ENCODE data around the gene SLC39A7. TPM values are rescaled to one million over a fixed set of nuclear protein-coding genes. Genes with fewer than 3 reads are reported as not detected.

Gene SLC39A7
- total RNA-seq, 4 donors from 2014 or later = 21.9 to 45.4 (median 26.2) TPM

DNA sequence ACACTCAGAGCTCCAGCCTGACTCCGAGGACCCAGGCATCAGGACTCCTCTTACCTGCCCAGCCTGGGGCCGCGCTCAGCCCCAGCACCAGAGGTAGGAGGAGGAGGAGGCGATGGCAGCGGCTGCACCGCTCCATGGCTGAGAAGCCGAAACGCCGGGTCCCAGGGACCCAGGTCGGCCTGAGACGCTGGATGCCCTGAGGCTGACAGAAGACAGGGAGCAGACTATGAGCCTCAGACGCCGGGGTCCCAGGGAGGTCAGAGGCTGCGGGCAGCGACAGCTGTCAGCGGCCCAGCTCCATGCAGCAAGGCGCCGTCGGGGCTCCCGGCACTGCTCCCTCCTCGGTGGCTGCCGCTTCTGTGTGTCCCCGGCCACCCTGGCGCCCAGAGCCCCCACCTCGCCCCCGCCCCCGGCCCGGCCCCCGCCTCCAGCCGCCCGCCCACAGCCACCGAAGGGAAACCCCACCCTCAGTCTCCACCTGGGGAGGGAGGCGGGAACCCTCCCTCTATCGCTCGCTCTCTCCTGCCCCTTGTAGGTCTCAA lies 8.5 kb upstream of the SLC39A7 start, which contains the start of gene COL11A2:
TSS of gene COL11A2 (minus strand) at position 363 of the 542 bp plus-strand sequence. CDS start at position 136, 227 bp downstream.
- Histone ChIP-seq H3K9me3 (no peaks in the 10 kb centered on the region), H3K4me1 (peaks cover 18 to 20% of the 10 kb centered on the region in 2 donors), H3K27me3 (no peaks in the 10 kb centered on the region), H3K4me3 (peak within 1 kb of the TSS; percentile 56 to 71 (median 58)), H3K27ac (peak within 1 kb of the TSS; percentile 56 to 77 (median 65)), H3K36me3 (peaks cover 0 to 28% of the 10 kb centered on the region in 2 donors)
- in situ Hi-C loops (cut with MboI; ENCODE audit: low sequenced_read_pairs in 4 of 4) = loop anchor here in 1 of 4 donors (10.0 kb wide), 1 partner anchor 53 kb away; no protein-coding TSS in a partner anchor
- ATAC-seq (no peak), DNase-seq (no peak)
- TF ChIP-seq, protein P1, sequence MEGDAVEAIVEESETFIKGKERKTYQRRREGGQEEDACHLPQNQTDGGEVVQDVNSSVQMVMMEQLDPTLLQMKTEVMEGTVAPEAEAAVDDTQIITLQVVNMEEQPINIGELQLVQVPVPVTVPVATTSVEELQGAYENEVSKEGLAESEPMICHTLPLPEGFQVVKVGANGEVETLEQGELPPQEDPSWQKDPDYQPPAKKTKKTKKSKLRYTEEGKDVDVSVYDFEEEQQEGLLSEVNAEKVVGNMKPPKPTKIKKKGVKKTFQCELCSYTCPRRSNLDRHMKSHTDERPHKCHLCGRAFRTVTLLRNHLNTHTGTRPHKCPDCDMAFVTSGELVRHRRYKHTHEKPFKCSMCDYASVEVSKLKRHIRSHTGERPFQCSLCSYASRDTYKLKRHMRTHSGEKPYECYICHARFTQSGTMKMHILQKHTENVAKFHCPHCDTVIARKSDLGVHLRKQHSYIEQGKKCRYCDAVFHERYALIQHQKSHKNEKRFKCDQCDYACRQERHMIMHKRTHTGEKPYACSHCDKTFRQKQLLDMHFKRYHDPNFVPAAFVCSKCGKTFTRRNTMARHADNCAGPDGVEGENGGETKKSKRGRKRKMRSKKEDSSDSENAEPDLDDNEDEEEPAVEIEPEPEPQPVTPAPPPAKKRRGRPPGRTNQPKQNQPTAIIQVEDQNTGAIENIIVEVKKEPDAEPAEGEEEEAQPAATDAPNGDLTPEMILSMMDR (IDR thresholded peaks at IDR 0.05 in 4 of 5, conservative IDR thresholded peaks at IDR 0.05 in 1 of 5) = no peak
- no peak for TF ChIP-seq POLR2A (IDR thresholded peaks at IDR 0.05)
- intact Hi-C loops (cut with DNase I; ENCODE audit: low total_unique reads) = no loop called here

DNA sequence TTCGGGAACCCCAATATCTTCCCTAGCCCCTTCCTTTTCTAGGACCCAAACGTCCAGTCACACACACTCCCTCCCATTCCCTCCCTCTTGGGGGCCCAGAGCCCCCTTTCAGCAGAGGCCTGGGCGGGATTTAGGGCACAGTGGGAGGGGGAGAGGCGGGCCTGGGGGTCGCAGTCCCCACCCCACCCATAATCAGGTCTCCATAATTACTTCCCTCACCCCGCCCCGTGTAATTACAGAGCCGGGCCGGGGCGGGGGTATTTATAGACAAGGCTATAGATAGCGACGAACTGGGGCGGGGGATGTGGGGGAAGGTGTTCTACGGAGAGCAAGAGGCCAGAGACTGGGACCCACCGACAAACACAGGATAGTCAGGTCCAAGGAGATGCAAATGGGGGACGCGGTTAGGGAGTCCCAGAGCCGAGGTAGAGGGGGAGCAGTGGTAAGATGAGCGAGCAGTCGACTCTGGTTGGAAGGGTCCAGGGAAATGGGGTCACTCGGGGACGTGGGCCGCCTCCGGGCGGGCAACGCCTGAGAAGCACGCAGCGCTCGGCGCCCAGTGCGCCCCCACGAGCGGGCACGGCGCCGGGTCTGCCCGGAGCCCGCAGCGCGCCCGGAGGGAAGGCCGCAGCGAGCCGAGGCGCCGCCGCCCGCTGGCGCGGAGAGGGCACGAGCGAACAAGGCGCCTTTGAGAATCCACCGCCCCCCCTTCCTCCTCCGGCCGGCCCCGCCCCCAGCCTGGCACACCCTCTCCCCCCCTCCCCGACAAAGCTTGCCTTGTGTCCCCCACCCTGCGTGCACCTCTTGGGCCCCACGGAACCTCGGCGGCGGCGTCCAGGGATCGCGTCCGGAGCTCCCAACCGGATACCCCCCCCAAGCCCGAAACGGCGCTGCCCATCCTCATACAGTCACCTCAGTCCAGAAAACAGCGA lies 7.7 kb upstream of the SLC39A7 start:
- no peak for TF ChIP-seq POLR2A (IDR thresholded peaks at IDR 0.05)
- TF ChIP-seq, protein P1 (IDR thresholded peaks at IDR 0.05 in 4 of 5, conservative IDR thresholded peaks at IDR 0.05 in 1 of 5) = no peak

DNA sequence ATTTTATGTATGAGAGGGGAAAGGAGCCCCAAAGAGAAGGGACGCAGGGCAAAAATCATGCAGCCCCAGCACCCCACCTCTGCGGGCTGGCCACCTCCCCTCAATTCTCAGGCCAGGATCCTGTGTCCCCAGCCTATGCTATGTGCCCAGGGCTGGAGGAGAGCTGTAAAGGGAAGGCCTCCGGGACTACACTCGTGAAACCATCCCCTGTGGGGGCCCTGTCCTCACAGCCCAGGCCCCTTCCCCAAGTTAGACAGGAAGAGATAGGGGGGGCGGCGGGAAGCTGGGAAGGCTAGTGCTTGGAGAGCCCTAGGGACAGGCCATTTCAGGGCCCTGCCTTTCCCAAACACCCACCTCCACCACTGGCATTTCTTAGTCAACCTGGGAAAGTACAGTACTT lies 7.0 kb upstream of the SLC39A7 start:
- peaks cover 0 to 30% of the 10 kb centered on the region in 2 donors for H3K36me3 ChIP-seq
- H3K27me3 ChIP-seq = no peaks in the 10 kb centered on the region
- DNase-seq (no peak), ATAC-seq (no peak)
- H3K9me3 ChIP-seq = no peaks in the 10 kb centered on the region
- H3K4me3 ChIP-seq = peak overlapping the region; percentile 56 to 71 (median 58)
- in situ Hi-C loops (cut with MboI; ENCODE audit: low sequenced_read_pairs in 4 of 4) (loop anchor here in 1 of 4 donors (10.0 kb wide), 1 partner anchor 51 kb away; no protein-coding TSS in a partner anchor), intact Hi-C loops (cut with DNase I; ENCODE audit: low total_unique reads) (no loop called here)
- no peak for TF ChIP-seq POLR2A (IDR thresholded peaks at IDR 0.05)
- TF ChIP-seq, protein P1 (IDR thresholded peaks at IDR 0.05 in 4 of 5, conservative IDR thresholded peaks at IDR 0.05 in 1 of 5) = no peak
- H3K27ac ChIP-seq = peak overlapping the region; percentile 56 to 77 (median 65)
- peaks cover 26 to 28% of the 10 kb centered on the region in 2 donors for H3K4me1 ChIP-seq

More for the DNA sequence above, 7.7 kb upstream of the SLC39A7 start:
- in situ Hi-C loops (cut with MboI; ENCODE audit: low sequenced_read_pairs in 4 of 4) = loop anchor here in 1 of 4 donors (10.0 kb wide), 1 partner anchor 52 kb away; no protein-coding TSS in a partner anchor
- Histone ChIP-seq H3K9me3 (no peaks in the 10 kb centered on the region), H3K4me3 (peak overlapping the region; percentile 56 to 71 (median 58)), H3K27ac (peak overlapping the region; percentile 56 to 77 (median 65)), H3K4me1 (peaks cover 24 to 25% of the 10 kb centered on the region in 2 donors), H3K27me3 (no peaks in the 10 kb centered on the region), H3K36me3 (peaks cover 0 to 30% of the 10 kb centered on the region in 2 donors)
- intact Hi-C loops (cut with DNase I; ENCODE audit: low total_unique reads) = no loop called here
- ATAC-seq (peak; percentile 32 to 37), DNase-seq (no peak)

DNA sequence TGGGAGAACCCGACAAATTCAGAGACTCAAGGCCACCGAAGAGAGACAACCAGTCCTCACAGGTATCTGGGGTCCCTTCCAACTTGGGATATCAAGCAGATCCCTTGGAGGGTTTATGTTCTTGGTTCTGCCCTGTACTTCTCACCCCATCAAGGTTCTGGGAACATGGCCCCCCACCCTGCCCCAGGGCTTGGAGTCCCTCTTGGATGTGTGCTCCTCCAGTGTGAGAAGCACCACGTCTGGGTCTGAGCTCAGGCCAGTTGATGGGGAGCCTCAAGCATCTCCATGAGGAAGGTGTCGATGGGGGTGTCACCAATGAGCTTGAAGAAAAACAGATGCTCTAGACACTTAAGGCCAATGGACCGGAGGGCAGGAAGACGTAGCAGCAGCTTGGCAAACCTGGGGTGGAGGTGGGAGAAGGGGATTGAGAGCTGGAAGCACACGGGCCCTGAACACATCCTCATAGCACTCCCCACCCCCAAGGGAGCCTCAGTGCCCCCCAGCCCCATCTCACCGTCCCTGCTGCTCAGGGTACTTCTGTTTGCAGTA lies 6.2 kb upstream of the SLC39A7 start:
- intact Hi-C loops (cut with DNase I; ENCODE audit: low total_unique reads) (no loop called here), in situ Hi-C loops (cut with MboI; ENCODE audit: low sequenced_read_pairs in 4 of 4) (loop anchor here in 1 of 4 donors (10.0 kb wide), 1 partner anchor 50 kb away; no protein-coding TSS in a partner anchor)
- H3K27ac ChIP-seq = no peak overlapping the region
- H3K27me3 ChIP-seq = no peaks in the 10 kb centered on the region
- H3K36me3 ChIP-seq = peaks cover 0 to 30% of the 10 kb centered on the region in 2 donors
- no peak for DNase-seq
- no peak for ATAC-seq
- TF ChIP-seq, protein P1 (IDR thresholded peaks at IDR 0.05 in 4 of 5, conservative IDR thresholded peaks at IDR 0.05 in 1 of 5) = no peak
- TF ChIP-seq POLR2A (IDR thresholded peaks at IDR 0.05) = no peak
- H3K4me1 ChIP-seq = peaks cover 35 to 36% of the 10 kb centered on the region in 2 donors
- no peaks in the 10 kb centered on the region for H3K9me3 ChIP-seq
- H3K4me3 ChIP-seq = no peak overlapping the region

All from gastrocnemius medialis (tissue), 4 donors.